NCI-H2227 (cell line): ENCODE measurements around the gene FHOD3.

ENCODE experiments used
- DNase-seq: peaks from one replicate; lab custom pipeline; 2025; ENCODE audit not compliant: unreplicated experiment; lab: John Stamatoyannopoulos, UW

Gene FHOD3

GRCh38 chr18:36580266-36580665 lies 282.8 kb downstream of the FHOD3 start:
- no peak for DNase-seq

GRCh38 chr18:36580874-36581750 lies 283.6 kb downstream of the FHOD3 start:
- DNase-seq, result no peak

GRCh38 chr18:36582988-36583745 lies 285.7 kb downstream of the FHOD3 start:
- no peak for DNase-seq

- no peak for DNase-seq
These were observed 292.5 kb downstream of the FHOD3 start for GRCh38 chr18:36589857-36590543.

- DNase-seq, result no peak
These were observed 293.4 kb downstream of the FHOD3 start for GRCh38 chr18:36590621-36591580.

GRCh38 chr18:36592282-36592681 lies 294.8 kb downstream of the FHOD3 start:
- no peak for DNase-seq

- no peak for DNase-seq
These were observed 295.5 kb downstream of the FHOD3 start for GRCh38 chr18:36593001-36593400.

GRCh38 chr18:36593641-36594040 lies 296.1 kb downstream of the FHOD3 start:
- DNase-seq, result no peak

GRCh38 chr18:36594621-36595020 lies 297.1 kb downstream of the FHOD3 start:
- no peak for DNase-seq

GRCh38 chr18:36595046-36595817 lies 297.7 kb downstream of the FHOD3 start:
- no peak for DNase-seq

- no peak for DNase-seq
These were observed 298.3 kb downstream of the FHOD3 start for GRCh38 chr18:36595818-36596215.

- DNase-seq, result no peak
These were observed 300.1 kb downstream of the FHOD3 start for GRCh38 chr18:36597636-36598035.

GRCh38 chr18:36600548-36600947 lies 303.0 kb downstream of the FHOD3 start:
- no peak for DNase-seq

GRCh38 chr18:36601316-36601715 lies 303.8 kb downstream of the FHOD3 start:
- no peak for DNase-seq

GRCh38 chr18:36602071-36602470 lies 304.6 kb downstream of the FHOD3 start:
- no peak for DNase-seq

- DNase-seq, result no peak
These were observed 305.1 kb downstream of the FHOD3 start for GRCh38 chr18:36602620-36603019.

- no peak for DNase-seq
These were observed 310.6 kb downstream of the FHOD3 start for GRCh38 chr18:36608107-36608506.

GRCh38 chr18:36610258-36610657 lies 312.7 kb downstream of the FHOD3 start:
- DNase-seq, result no peak

GRCh38 chr18:36610661-36611060 lies 313.1 kb downstream of the FHOD3 start:
- DNase-seq, result no peak

- no peak for DNase-seq
These were observed 315.6 kb downstream of the FHOD3 start for GRCh38 chr18:36613069-36613468.
